ENCODE measurements around the gene SSTR5. TPM values are rescaled to one million over a fixed set of nuclear protein-coding genes. Genes with fewer than 3 reads are reported as not detected.

SSTR5 gene
- total and polyA plus RNA-seq, 4 donors = 0.23 TPM; not detected in 3

- H3K9ac ChIP-seq (ENCODE audit: insufficient read depth in 1 of 2, low read length in 2 of 2) = no peak overlapping the region
- H3K9me3 ChIP-seq (ENCODE audit: control insufficient read depth in 4 of 4, insufficient read depth in 3 of 4, low read length in 3 of 4) = no peaks in the 10 kb centered on the region
- 76 to 85% methylated on average over 19 to 23 of the region's 23 CpGs for WGBS, 2 donors
- H3K27me3 ChIP-seq (ENCODE audit: control insufficient read depth in 3 of 3, insufficient read depth in 3 of 3, low read length in 2 of 3) = peaks cover 0 to 18% (median 3%) of the 10 kb centered on the region in 3 donors
- no peak overlapping the region for H3K4me3 ChIP-seq
- DNase-seq (no peak), ATAC-seq (ENCODE audit: insufficient read depth, low FRiP score) (no peak)
- no peaks in the 10 kb centered on the region for H3K4me1 ChIP-seq (ENCODE audit: control insufficient read depth in 5 of 5, insufficient read depth in 5 of 5, low read length in 5 of 5)
- TF ChIP-seq, protein P1, sequence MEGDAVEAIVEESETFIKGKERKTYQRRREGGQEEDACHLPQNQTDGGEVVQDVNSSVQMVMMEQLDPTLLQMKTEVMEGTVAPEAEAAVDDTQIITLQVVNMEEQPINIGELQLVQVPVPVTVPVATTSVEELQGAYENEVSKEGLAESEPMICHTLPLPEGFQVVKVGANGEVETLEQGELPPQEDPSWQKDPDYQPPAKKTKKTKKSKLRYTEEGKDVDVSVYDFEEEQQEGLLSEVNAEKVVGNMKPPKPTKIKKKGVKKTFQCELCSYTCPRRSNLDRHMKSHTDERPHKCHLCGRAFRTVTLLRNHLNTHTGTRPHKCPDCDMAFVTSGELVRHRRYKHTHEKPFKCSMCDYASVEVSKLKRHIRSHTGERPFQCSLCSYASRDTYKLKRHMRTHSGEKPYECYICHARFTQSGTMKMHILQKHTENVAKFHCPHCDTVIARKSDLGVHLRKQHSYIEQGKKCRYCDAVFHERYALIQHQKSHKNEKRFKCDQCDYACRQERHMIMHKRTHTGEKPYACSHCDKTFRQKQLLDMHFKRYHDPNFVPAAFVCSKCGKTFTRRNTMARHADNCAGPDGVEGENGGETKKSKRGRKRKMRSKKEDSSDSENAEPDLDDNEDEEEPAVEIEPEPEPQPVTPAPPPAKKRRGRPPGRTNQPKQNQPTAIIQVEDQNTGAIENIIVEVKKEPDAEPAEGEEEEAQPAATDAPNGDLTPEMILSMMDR (IDR thresholded peaks at IDR 0.05; ENCODE audit: control extremely low read depth, extremely low read depth) = no peak
- H3K36me3 ChIP-seq (ENCODE audit: control insufficient read depth in 4 of 4, insufficient read depth in 4 of 4, low read length in 4 of 4) = no peaks in the 10 kb centered on the region
- H3K27ac ChIP-seq (ENCODE audit: low read depth in 1 of 2, low read length in 1 of 2) = peak overlapping the region in 1 of 2 donors; percentile 81
Measured at GRCh38 chr16:1097800-1098199, 25.3 kb downstream of the SSTR5 start.

DNA sequence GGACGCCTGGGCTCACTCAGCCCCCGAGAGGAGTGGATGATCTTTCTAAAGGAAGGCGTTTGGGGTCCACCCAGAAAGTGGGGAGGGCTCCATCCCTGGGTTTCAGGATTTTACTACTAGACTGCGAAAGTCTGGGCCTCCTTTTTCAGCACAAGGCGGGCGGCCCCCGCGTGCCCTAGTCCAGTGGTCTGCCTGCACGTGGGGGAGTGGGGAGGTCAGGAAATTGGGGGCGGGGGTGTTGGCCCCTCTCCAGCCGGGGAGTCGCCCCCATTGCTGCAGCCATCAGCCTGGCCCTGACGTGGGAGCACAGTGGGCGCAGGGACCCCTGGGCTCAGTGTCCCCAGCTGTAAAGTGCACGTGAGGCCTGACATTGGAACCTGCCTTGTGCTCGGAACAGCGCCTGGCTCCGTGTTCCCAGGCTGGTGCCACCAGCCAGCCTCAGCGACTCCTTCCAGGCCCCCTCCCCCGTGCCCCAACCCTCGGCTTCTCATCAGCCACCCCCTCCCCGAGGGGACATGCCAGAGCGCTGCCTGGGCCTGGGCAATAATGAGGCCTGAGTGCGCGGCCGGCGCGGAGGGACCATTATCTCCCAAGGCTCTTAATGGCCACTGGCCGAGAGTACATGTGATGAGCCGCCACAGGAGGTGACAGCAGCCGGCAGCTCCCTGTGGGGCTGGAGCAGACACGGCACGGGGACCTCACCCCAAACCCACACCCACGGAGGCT is 25.9 kb downstream of the SSTR5 start:
- peak overlapping the region in 1 of 2 donors; percentile 71 for H3K27ac ChIP-seq (ENCODE audit: low read depth in 1 of 2, low read length in 1 of 2)
- ATAC-seq (ENCODE audit: insufficient read depth, low FRiP score) = no peak
- H3K9ac ChIP-seq (ENCODE audit: insufficient read depth in 1 of 2, low read length in 2 of 2) = no peak overlapping the region

GRCh38 chr16:1099189-1100083 is 26.9 kb downstream of the SSTR5 start:
- Histone ChIP-seq H3K27ac (ENCODE audit: low read depth in 1 of 2, low read length in 1 of 2) (peak overlapping the region in 1 of 2 donors; percentile 71), H3K4me3 (no peak overlapping the region), H3K9me3 (ENCODE audit: control insufficient read depth in 4 of 4, insufficient read depth in 3 of 4, low read length in 3 of 4) (no peaks in the 10 kb centered on the region), H3K4me1 (ENCODE audit: control insufficient read depth in 5 of 5, insufficient read depth in 5 of 5, low read length in 5 of 5) (peaks cover 0 to 5% (median 0%) of the 10 kb centered on the region in 5 donors), H3K36me3 (ENCODE audit: control insufficient read depth in 4 of 4, insufficient read depth in 4 of 4, low read length in 4 of 4) (no peaks in the 10 kb centered on the region), H3K27me3 (ENCODE audit: control insufficient read depth in 3 of 3, insufficient read depth in 3 of 3, low read length in 2 of 3) (peaks cover 0 to 18% (median 3%) of the 10 kb centered on the region in 3 donors), H3K9ac (ENCODE audit: insufficient read depth in 1 of 2, low read length in 2 of 2) (no peak overlapping the region)
- TF ChIP-seq, protein P1 (IDR thresholded peaks at IDR 0.05; ENCODE audit: control extremely low read depth, extremely low read depth) = no peak
- no peak for DNase-seq
- no peak for ATAC-seq (ENCODE audit: insufficient read depth, low FRiP score)
- WGBS, 2 donors = 44 to 62% methylated on average over 34 to 35 of the region's 35 CpGs

More for the DNA sequence above, 25.9 kb downstream of the SSTR5 start:
- H3K36me3 ChIP-seq (ENCODE audit: control insufficient read depth in 4 of 4, insufficient read depth in 4 of 4, low read length in 4 of 4) = no peaks in the 10 kb centered on the region
- TF ChIP-seq, protein P1 (IDR thresholded peaks at IDR 0.05; ENCODE audit: control extremely low read depth, extremely low read depth) = no peak
- peaks cover 0 to 5% (median 0%) of the 10 kb centered on the region in 5 donors for H3K4me1 ChIP-seq (ENCODE audit: control insufficient read depth in 5 of 5, insufficient read depth in 5 of 5, low read length in 5 of 5)
- H3K27me3 ChIP-seq (ENCODE audit: control insufficient read depth in 3 of 3, insufficient read depth in 3 of 3, low read length in 2 of 3) = peaks cover 0 to 18% (median 3%) of the 10 kb centered on the region in 3 donors
- WGBS, 2 donors = 44 to 48% methylated on average over 33 to 34 of the region's 34 CpGs
- no peaks in the 10 kb centered on the region for H3K9me3 ChIP-seq (ENCODE audit: control insufficient read depth in 4 of 4, insufficient read depth in 3 of 4, low read length in 3 of 4)
- no peak overlapping the region for H3K4me3 ChIP-seq
- no peak for DNase-seq

Data from lung (tissue), 12 donors.